GM12873 (cell line): ENCODE measurements around the gene COL3A1.

ENCODE experiments used
- TF ChIP-seq, protein P1 (sequence below): IDR thresholded peaks from 2 replicates; pipeline ENCODE4 v1.5.1; 2012; ENCODE audit warnings: low read depth, mild to moderate bottlenecking, moderate library complexity, low read length, control low read depth; ENCODE audit not compliant: insufficient read depth; ENCODE audit errors: missing control alignments

Gene COL3A1

DNA sequence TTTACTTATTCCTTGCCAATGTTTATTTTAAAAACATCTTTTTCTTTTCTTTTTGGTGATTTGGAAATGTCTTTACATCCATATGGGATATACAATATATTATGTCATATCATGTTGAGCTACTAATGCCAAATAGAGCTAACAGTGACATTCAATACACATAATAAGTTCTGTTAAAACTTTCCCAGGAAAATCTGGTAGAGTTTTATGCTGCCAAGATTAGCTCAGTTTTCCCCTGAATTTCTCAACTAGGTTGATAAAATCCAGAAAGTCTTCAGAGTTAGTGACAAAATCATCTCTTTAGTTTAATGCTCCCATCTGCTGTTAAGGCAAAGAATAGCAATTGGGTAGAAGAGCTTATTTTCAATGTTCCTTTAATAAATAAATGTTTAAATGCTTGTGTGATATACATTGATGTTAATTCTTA lies 9.9 kb downstream of the COL3A1 start:
- TF ChIP-seq, protein P1, sequence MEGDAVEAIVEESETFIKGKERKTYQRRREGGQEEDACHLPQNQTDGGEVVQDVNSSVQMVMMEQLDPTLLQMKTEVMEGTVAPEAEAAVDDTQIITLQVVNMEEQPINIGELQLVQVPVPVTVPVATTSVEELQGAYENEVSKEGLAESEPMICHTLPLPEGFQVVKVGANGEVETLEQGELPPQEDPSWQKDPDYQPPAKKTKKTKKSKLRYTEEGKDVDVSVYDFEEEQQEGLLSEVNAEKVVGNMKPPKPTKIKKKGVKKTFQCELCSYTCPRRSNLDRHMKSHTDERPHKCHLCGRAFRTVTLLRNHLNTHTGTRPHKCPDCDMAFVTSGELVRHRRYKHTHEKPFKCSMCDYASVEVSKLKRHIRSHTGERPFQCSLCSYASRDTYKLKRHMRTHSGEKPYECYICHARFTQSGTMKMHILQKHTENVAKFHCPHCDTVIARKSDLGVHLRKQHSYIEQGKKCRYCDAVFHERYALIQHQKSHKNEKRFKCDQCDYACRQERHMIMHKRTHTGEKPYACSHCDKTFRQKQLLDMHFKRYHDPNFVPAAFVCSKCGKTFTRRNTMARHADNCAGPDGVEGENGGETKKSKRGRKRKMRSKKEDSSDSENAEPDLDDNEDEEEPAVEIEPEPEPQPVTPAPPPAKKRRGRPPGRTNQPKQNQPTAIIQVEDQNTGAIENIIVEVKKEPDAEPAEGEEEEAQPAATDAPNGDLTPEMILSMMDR: no peak

DNA sequence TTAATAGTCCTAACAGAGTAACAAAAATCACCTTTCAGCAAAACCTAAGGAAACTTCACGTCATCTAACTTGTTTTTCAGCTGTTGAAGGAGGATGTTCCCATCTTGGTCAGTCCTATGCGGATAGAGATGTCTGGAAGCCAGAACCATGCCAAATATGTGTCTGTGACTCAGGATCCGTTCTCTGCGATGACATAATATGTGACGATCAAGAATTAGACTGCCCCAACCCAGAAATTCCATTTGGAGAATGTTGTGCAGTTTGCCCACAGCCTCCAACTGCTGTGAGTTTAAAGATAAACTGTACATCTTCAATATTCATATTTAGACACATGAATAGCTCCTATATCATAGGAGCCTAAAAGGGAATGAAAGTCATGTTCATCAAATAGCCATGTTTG lies 10.5 kb downstream of the COL3A1 start:
- TF ChIP-seq, protein P1: no peak

DNA sequence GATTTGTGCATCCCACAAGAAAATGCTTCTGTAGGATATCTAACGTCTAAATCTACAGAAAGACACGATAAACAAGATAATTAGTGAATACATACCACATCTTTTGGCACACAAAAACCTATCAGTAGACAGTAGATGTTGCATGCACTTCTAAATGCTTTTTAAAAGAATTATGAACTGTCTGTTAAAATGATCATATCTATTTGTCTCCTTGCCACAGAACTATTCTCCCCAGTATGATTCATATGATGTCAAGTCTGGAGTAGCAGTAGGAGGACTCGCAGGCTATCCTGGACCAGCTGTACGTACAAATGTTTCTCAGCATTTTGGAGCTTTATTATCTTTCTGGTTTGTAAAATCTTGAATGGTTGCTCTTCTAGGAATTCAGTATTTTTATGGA lies 12.7 kb downstream of the COL3A1 start:
- TF ChIP-seq, protein P1: no peak

DNA sequence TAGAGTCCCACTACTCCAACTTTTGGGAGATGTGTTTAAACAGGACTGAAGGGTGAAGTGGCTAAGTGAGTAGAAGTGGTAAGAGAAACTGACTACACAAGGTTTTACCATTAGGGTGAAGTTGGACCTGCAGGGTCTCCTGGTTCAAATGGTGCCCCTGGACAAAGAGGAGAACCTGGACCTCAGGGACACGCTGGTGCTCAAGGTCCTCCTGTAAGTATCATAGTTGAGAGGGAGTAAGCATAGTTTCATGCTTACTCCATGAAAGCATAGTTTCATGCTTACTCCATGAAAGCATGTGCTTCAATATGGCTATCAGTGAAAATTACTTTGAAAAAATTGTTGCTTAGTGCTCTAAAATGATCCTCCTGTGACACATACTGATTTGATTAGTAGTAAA lies 19.1 kb downstream of the COL3A1 start:
- TF ChIP-seq, protein P1: no peak

DNA sequence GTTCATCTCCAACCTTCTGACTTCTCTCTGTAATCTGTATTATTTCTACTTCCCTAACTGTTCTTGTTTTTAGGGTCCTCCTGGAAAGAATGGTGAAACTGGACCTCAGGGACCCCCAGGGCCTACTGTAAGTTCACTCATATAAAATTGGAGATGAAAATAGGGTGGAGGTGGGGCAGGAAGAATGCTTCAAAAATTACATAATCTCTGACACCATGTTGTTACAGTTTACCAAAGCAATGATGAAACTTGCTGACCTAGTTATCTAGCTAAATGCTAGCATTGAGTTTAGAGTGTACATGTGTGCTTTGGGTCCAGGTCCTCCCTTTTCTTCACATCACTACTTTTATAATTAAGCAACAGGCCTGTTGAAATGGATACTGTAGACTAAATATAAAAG lies 23.1 kb downstream of the COL3A1 start:
- TF ChIP-seq, protein P1: no peak

DNA sequence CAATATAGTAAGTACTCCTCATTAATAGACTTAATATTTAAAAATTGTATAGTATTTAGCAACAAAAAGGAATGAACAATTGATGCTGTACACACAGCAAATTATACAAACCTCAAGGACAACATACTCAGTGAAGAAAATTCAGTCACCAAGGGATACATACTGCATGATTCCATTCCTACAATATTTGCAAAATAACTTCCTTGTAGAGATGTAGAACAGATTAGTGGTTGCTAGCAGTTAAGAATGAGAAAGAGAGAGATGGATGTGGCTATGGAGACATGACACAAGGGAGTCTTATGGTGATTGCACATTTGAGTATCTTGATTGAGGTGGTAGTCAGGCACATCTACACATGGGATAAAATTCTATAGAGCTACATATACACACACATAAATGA lies 26.0 kb downstream of the COL3A1 start:
- TF ChIP-seq, protein P1: no peak

DNA sequence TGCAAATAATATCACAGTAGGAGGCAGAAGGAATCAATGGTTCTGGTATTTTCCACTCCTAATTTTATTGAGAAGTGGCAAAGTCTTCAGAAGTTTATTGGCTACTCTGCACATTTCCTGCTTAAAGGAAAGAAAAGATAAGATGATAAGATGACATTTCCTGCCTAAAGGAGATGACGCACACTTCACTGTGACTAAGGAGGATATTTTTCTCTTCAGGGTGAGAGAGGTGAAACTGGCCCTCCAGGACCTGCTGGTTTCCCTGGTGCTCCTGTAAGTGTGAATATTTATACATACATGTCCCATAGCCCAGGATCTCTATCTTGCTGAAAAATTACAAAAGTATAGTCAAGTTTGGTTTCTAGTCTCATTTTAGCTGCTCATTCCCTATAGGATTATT lies 27.9 kb downstream of the COL3A1 start:
- TF ChIP-seq, protein P1: no peak
